ENCODE data around the gene PCBP3. TPM values are rescaled to one million over a fixed set of nuclear protein-coding genes. Genes with fewer than 3 reads are reported as not detected.

Gene PCBP3
- total and polyA plus RNA-seq, 2 of the 8 experiments (the other 6 are each of a cell fraction or from before 2014, with no cell fraction given): 3.5 to 6.3 TPM

GRCh38 chr21:45875881-45876280 is 232.4 kb downstream of the PCBP3 start:
- WGBS, 2 experiments (ENCODE audit: extremely low coverage in 1 of 2, insufficient coverage in 1 of 2, insufficient read length in 1 of 2, insufficient replicate concordance in 2 of 2, low coverage in 1 of 2, low lambda C conversion rate in 2 of 2, missing lambda C conversion rate in 1 of 2): 96% methylated on average over 12 of the region's 12 CpGs; no CpG with 5 or more reads in 1 of the 2 experiments
- no peak for TF ChIP-seq SIN3A (conservative IDR thresholded peaks at IDR 0.05 in 1 of 2, IDR thresholded peaks at IDR 0.05 in 1 of 2; ENCODE audit: low read depth in 1 of 2, low read length in 2 of 2)

More at GRCh38 chr21:45875881-45876280, 232.4 kb downstream of the PCBP3 start:
- no peaks in the 10 kb centered on the region for H3K23me2 ChIP-seq (ENCODE audit: low read depth, low read length)
- no peaks in the 10 kb centered on the region for H3K9me3 ChIP-seq (ENCODE audit: insufficient read depth in 2 of 2, low read depth in 1 of 2, low read length in 1 of 2)
- H4K8ac ChIP-seq (ENCODE audit: extremely low read depth, insufficient read depth, low read length): no peak overlapping the region
- H2AK5ac ChIP-seq (ENCODE audit: low read depth, low read length): no peak overlapping the region
- no peak overlapping the region for H2BK20ac ChIP-seq (ENCODE audit: low read length)
- no peak overlapping the region for H3K56ac ChIP-seq (replicated peaks; ENCODE audit: insufficient read length, low read depth, low read length)
- H3K23ac ChIP-seq (ENCODE audit: insufficient read length): no peak overlapping the region
- H4K5ac ChIP-seq (ENCODE audit: insufficient read length, low read depth, low read length): no peak overlapping the region
- no peak overlapping the region for H3K4me2 ChIP-seq (ENCODE audit: insufficient read depth in 1 of 2, low read depth in 2 of 2, low read length in 2 of 2)
- peaks cover 0 to 3% (median 0%) of the 10 kb centered on the region in 4 experiments; a peak in 3 of 7 replicates for H3K4me1 ChIP-seq (replicated peaks in 1 of 4; ENCODE audit: control insufficient read depth in 3 of 4, insufficient read depth in 4 of 4, low read length in 3 of 4)
- H2BK5ac ChIP-seq (ENCODE audit: low read depth, low read length): 0 out of 2 replicates have a peak overlapping the region, but pooled peaks have one; percentile 35
- no peak overlapping the region for H3K27ac ChIP-seq (ENCODE audit: low read depth, low read length)
- H3K79me2 ChIP-seq (ENCODE audit: control insufficient read depth in 1 of 2, insufficient read depth in 2 of 2, low read length in 2 of 2): no peaks in the 10 kb centered on the region
- no peak overlapping the region for H3K14ac ChIP-seq (ENCODE audit: insufficient read length)
- H3K4me3 ChIP-seq (ENCODE audit: extremely low read depth in 1 of 4, insufficient read depth in 2 of 4, low read depth in 3 of 4, low read length in 4 of 4): no peak overlapping the region
- no peaks in the 10 kb centered on the region for H3K27me3 ChIP-seq (replicated peaks in 1 of 4; ENCODE audit: control insufficient read depth in 3 of 4, extremely low read depth in 1 of 4, insufficient read depth in 3 of 4, low read length in 3 of 4)
- H3K79me1 ChIP-seq (ENCODE audit: low read depth, low read length): no peaks in the 10 kb centered on the region
- ChIA-PET POLR2A (ENCODE audit: partially characterized antibody) (no interaction called here), CTCF (ENCODE audit: partially characterized antibody) (interaction anchor here (0.6 to 6.2 kb wide), 2 partner anchors 47 to 50 kb away, joined by 4 to 30 read pairs; no protein-coding TSS in a partner anchor)
- DNase-seq (ENCODE audit: low read depth in 1 of 2, low spot score in 2 of 2) (no peak), FAIRE-seq (no peak)
- H2BK12ac ChIP-seq (ENCODE audit: low read depth, low read length): no peak overlapping the region; the same call in 1 of the 2 replicates
- no peaks in the 10 kb centered on the region for H3K36me3 ChIP-seq (ENCODE audit: control insufficient read depth in 2 of 4, insufficient read depth in 4 of 4, low read length in 3 of 4)
- H2BK120ac ChIP-seq (replicated peaks; ENCODE audit: low read depth, low read length): no peak overlapping the region
- no peak overlapping the region; a peak in 2 of 7 replicates for H3K9ac ChIP-seq (replicated peaks in 1 of 4; ENCODE audit: extremely low read depth in 1 of 4, low read depth in 3 of 4, low read length in 3 of 4)
- no peak overlapping the region for H2AFZ ChIP-seq (ENCODE audit: low read length)
- no peak overlapping the region for H3K4ac ChIP-seq (replicated peaks; ENCODE audit: insufficient read length, low read depth, low read length)
- no peaks in the 10 kb centered on the region for H4K20me1 ChIP-seq (replicated peaks in 1 of 2; ENCODE audit: control insufficient read depth in 1 of 2, insufficient read depth in 2 of 2, low read length in 2 of 2)
- no peak overlapping the region for H3K18ac ChIP-seq (ENCODE audit: extremely low read depth, low read length)
- no peak overlapping the region for H2BK15ac ChIP-seq (ENCODE audit: low read length)
- H4K91ac ChIP-seq (replicated peaks; ENCODE audit: insufficient read length, low read length): no peak overlapping the region
